H1 (cell line): ENCODE data around the gene TBP. TPM values are rescaled to one million over a fixed set of nuclear protein-coding genes. Genes with fewer than 3 reads are reported as not detected.
A peak's percentile ranks its signal among the peaks of the same experiment; 100 is the strongest.

Experiments
- RAD21 ChIP-seq, 2 experiments: IDR thresholded peaks in 1 of 2; conservative IDR thresholded peaks in 1 of 2; 2 replicates each; pipeline ENCODE4 v1.6.1; 2011; ENCODE audit warnings: low read depth in 2 of 2, low read length in 2 of 2, improper control_type of control experiment in 1 of 2, inconsistent platforms in 1 of 2, mild to moderate bottlenecking in 1 of 2, moderate library complexity in 1 of 2
- RBBP5 ChIP-seq: IDR thresholded peaks from 2 replicates; pipeline ENCODE4 v1.7.1; 2012; ENCODE audit warnings: low read depth, mild to moderate bottlenecking, inconsistent platforms, low read length, moderate library complexity, borderline replicate concordance
- polyA plus RNA-seq, 7 experiments: library from polyadenylated mRNA; depleted of rRNA in 3 of 7; stranded (reverse) in 5 of 7; unstranded in 2 of 7; fragments of >200 nt in 5 of 7; fragments of 200-250 nt in 2 of 7; gene quantifications; 1 replicate in 5 of 7; 2 replicates in 1 of 7; 4 replicates in 1 of 7; pipeline versions ENCODE4 v1.2.1 to v1.2.3, GENCODE V29; 2011 to 2013; ENCODE audit warnings: missing spikeins in 2 of 7, mixed read lengths in 2 of 7
- total RNA-seq: library from RNA; stranded (reverse); fragmentation: NEBNext Ultra II Directional; extraction: Animal tissue kit (Norgen Biotek cat#: 25700); gene quantifications from 2 replicates; pipeline ENCODE4 v1.2.1, GENCODE V29; 2021

The TBP gene
- total and polyA plus RNA-seq, 2 of the 8 experiments (the other 6 are each of a cell fraction or from before 2014, with no cell fraction given): 17.2 to 20.9 TPM

DNA sequence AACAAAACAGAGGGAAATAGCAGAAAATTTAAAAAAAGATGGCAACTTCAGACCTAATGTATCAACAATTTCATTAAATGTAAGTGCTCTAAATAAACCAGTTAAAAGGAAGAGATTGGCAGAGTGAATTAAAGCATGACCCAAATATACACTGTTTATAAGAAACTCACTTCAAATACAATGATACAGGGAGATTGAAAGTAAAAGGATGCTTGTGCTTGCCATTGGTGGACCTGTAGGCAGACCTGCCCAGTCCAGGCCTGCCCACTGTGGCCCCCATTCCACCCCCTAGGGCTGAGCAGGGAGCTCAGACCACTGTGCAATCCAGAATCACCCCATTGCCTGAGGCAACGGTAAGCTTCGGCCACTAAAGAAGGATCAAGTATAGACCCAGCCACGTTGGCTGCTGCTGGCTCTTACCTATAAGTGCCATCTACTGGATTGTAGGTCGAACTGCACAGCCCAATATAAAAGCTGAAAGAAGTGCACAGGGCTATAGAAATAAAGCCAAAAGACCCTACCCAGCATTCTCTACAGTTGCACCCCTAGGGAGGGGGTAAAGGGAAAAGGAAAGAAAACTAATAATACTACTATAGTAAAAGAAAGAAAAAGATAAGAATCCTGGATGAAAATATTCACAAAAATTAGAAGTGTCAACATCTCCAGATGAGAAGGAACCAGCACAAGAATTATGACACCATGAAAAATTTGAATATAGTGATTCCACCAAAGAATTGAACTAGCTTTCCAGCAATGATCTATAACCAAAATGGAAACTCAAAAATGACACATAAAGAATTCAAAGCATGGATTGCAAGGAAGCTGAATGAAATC, 37.2 kb upstream of the TBP start (continued):
- TF ChIP-seq RBBP5 (no peak), RAD21 (IDR thresholded peaks at IDR 0.05 in 1 of 2, conservative IDR thresholded peaks at IDR 0.05 in 1 of 2; ENCODE audit: low read depth in 2 of 2, low read length in 2 of 2) (peak; percentile 93)
- TF ChIP-seq, all 59 proteins: peak for 5
